ENCODE results near the gene TBXA2R. TPM values are rescaled to one million over a fixed set of nuclear protein-coding genes. Genes with fewer than 3 reads are reported as not detected.
A peak's percentile ranks its signal among the peaks of the same experiment; 100 is the strongest.
"Not testable (repeated sequence)": the region's sequence is repeated elsewhere in the genome, so short reads cannot be mapped to it uniquely, and the experiment has no call there.

Gene TBXA2R
- total RNA-seq, 1 donor from 2014 or later, result 0.23 TPM

GRCh38 chr19:3573858-3574637 is 32.6 kb downstream of the TBXA2R start:
- peak; percentile 81 for DNase-seq (ENCODE audit: low read depth, low spot score)
- peaks cover 25% of the 10 kb centered on the region for H3K27me3 Mint-ChIP-seq (ENCODE audit: low read depth)
- no peaks in the 10 kb centered on the region for H3K9me3 Mint-ChIP-seq
- H3K4me1 Mint-ChIP-seq, result peaks cover 36% of the 10 kb centered on the region
- TF ChIP-seq CTCF (conservative IDR thresholded peaks at IDR 0.05), result no peak
- H3K36me3 Mint-ChIP-seq (ENCODE audit: low read depth), result peaks cover 10% of the 10 kb centered on the region
- H3K27ac Mint-ChIP-seq (ENCODE audit: unreplicated experiment), result no peak overlapping the region
- H3K4me3 Mint-ChIP-seq, result peak overlapping the region; percentile 89

GRCh38 chr19:3573162-3573857 is 33.4 kb downstream of the TBXA2R start:
- TF ChIP-seq CTCF (conservative IDR thresholded peaks at IDR 0.05), result no peak
- Mint-ChIP-seq H3K27ac (ENCODE audit: unreplicated experiment) (no peak overlapping the region), H3K27me3 (ENCODE audit: low read depth) (peaks cover 21% of the 10 kb centered on the region), H3K4me3 (peak overlapping the region; percentile 89), H3K9me3 (no peaks in the 10 kb centered on the region), H3K36me3 (ENCODE audit: low read depth) (peaks cover 10% of the 10 kb centered on the region), H3K4me1 (peaks cover 41% of the 10 kb centered on the region)
- DNase-seq (ENCODE audit: low read depth, low spot score), result no peak

GRCh38 chr19:3572855-3573161 is 33.9 kb downstream of the TBXA2R start, which contains the start of gene HMG20B:
TSS of gene HMG20B (plus strand) at chr19:3572944. CDS start at chr19:3573310, 366 bp downstream.
- Mint-ChIP-seq H3K27me3 (ENCODE audit: low read depth) (peaks cover 21% of the 10 kb centered on the region), H3K4me3 (peak within 1 kb of the TSS; percentile 95), H3K36me3 (ENCODE audit: low read depth) (peaks cover 10% of the 10 kb centered on the region), H3K9me3 (no peaks in the 10 kb centered on the region), H3K27ac (ENCODE audit: unreplicated experiment) (no peak within 1 kb of the TSS), H3K4me1 (peaks cover 41% of the 10 kb centered on the region)
- TF ChIP-seq CTCF (conservative IDR thresholded peaks at IDR 0.05), result no peak
- no peak for DNase-seq (ENCODE audit: low read depth, low spot score)

GRCh38 chr19:3572132-3572854 is 34.4 kb downstream of the TBXA2R start:
- DNase-seq (ENCODE audit: low read depth, low spot score), result peak; percentile 96
- no peak for TF ChIP-seq CTCF (conservative IDR thresholded peaks at IDR 0.05)
- H3K4me1 Mint-ChIP-seq, result peaks cover 41% of the 10 kb centered on the region
- H3K36me3 Mint-ChIP-seq (ENCODE audit: low read depth), result peaks cover 10% of the 10 kb centered on the region
- peak overlapping the region; percentile 95 for H3K4me3 Mint-ChIP-seq
- no peaks in the 10 kb centered on the region for H3K9me3 Mint-ChIP-seq
- H3K27me3 Mint-ChIP-seq (ENCODE audit: low read depth), result peaks cover 21% of the 10 kb centered on the region
- no peak overlapping the region for H3K27ac Mint-ChIP-seq (ENCODE audit: unreplicated experiment)

GRCh38 chr19:3570606-3571011 is 36.1 kb downstream of the TBXA2R start:
- H3K36me3 Mint-ChIP-seq (ENCODE audit: low read depth), result peaks cover 10% of the 10 kb centered on the region
- no peaks in the 10 kb centered on the region for H3K9me3 Mint-ChIP-seq
- DNase-seq (ENCODE audit: low read depth, low spot score), result no peak
- H3K4me3 Mint-ChIP-seq, result peak overlapping the region; percentile 29
- no peak overlapping the region for H3K27ac Mint-ChIP-seq (ENCODE audit: unreplicated experiment)
- peaks cover 37% of the 10 kb centered on the region for H3K4me1 Mint-ChIP-seq
- peaks cover 13% of the 10 kb centered on the region for H3K27me3 Mint-ChIP-seq (ENCODE audit: low read depth)
- TF ChIP-seq CTCF (conservative IDR thresholded peaks at IDR 0.05), result no peak

GRCh38 chr19:3570042-3570441 is 36.6 kb downstream of the TBXA2R start:
- H3K27me3 Mint-ChIP-seq (ENCODE audit: low read depth); DNase-seq (ENCODE audit: low read depth, low spot score); H3K4me3 Mint-ChIP-seq; H3K27ac Mint-ChIP-seq (ENCODE audit: unreplicated experiment); H3K36me3 Mint-ChIP-seq (ENCODE audit: low read depth); H3K9me3 Mint-ChIP-seq: not testable (repeated sequence)
- H3K4me1 Mint-ChIP-seq, result peaks cover 36% of the 10 kb centered on the region
